Rectal smooth muscle tissue (tissue), 1 donor: ENCODE data around the gene THADA.

Experiments
- H3K27ac ChIP-seq: one replicate; pipeline ENCODE4 v1.7.0; 2013; ENCODE audit warnings: low read depth, low read length, inconsistent platforms
- H3K27me3 ChIP-seq: one replicate; pipeline ENCODE4 v1.7.0; 2013; ENCODE audit warnings: low read length; ENCODE audit not compliant: control insufficient read depth, insufficient read depth
- H3K36me3 ChIP-seq: one replicate; pipeline ENCODE4 v1.7.0; 2013; ENCODE audit warnings: low read length; ENCODE audit not compliant: control insufficient read depth, insufficient read depth
- H3K4me1 ChIP-seq: one replicate; pipeline ENCODE4 v1.7.0; 2013; ENCODE audit warnings: low read length; ENCODE audit not compliant: control insufficient read depth, insufficient read depth
- H3K4me3 ChIP-seq: one replicate; pipeline ENCODE4 v1.7.0; 2013; ENCODE audit warnings: low read length
- H3K9ac ChIP-seq: one replicate; pipeline ENCODE4 v1.7.0; 2013; ENCODE audit warnings: low read length

Gene THADA

GRCh38 chr2:43259512-43259911, 336.3 kb downstream of the THADA start:
- Histone ChIP-seq H3K4me3 (no peak overlapping the region), H3K27me3 (no peaks in the 10 kb centered on the region), H3K27ac (no peak overlapping the region), H3K4me1 (peaks cover 11% of the 10 kb centered on the region), H3K36me3 (no peaks in the 10 kb centered on the region), H3K9ac (no peak overlapping the region)

GRCh38 chr2:43258547-43259156, 337.2 kb downstream of the THADA start:
- no peak overlapping the region for H3K4me3 ChIP-seq
- peaks cover 7% of the 10 kb centered on the region for H3K4me1 ChIP-seq
- no peaks in the 10 kb centered on the region for H3K27me3 ChIP-seq
- no peak overlapping the region for H3K27ac ChIP-seq
- H3K9ac ChIP-seq: no peak overlapping the region
- H3K36me3 ChIP-seq: no peaks in the 10 kb centered on the region

GRCh38 chr2:43255296-43255910, 340.4 kb downstream of the THADA start:
- H3K4me1 ChIP-seq: peaks cover 20% of the 10 kb centered on the region
- no peaks in the 10 kb centered on the region for H3K27me3 ChIP-seq
- no peak overlapping the region for H3K9ac ChIP-seq
- no peaks in the 10 kb centered on the region for H3K36me3 ChIP-seq
- H3K4me3 ChIP-seq: no peak overlapping the region
- H3K27ac ChIP-seq: peak overlapping the region; percentile 33

- peaks cover 26% of the 10 kb centered on the region for H3K4me1 ChIP-seq
- H3K27me3 ChIP-seq: no peaks in the 10 kb centered on the region
- H3K4me3 ChIP-seq: no peak overlapping the region
- H3K9ac ChIP-seq: no peak overlapping the region
- no peaks in the 10 kb centered on the region for H3K36me3 ChIP-seq
- H3K27ac ChIP-seq: no peak overlapping the region
Measured at GRCh38 chr2:43254331-43254730, 341.5 kb downstream of the THADA start.

GRCh38 chr2:43251171-43251731, 344.6 kb downstream of the THADA start:
- Histone ChIP-seq H3K36me3 (no peaks in the 10 kb centered on the region), H3K4me3 (peak overlapping the region; percentile 17), H3K27me3 (no peaks in the 10 kb centered on the region), H3K9ac (peak overlapping the region; percentile 24), H3K4me1 (peaks cover 26% of the 10 kb centered on the region), H3K27ac (peak overlapping the region; percentile 94)

GRCh38 chr2:43250015-43250414, 345.8 kb downstream of the THADA start:
- Histone ChIP-seq H3K4me1 (peaks cover 19% of the 10 kb centered on the region), H3K27ac (peak overlapping the region; percentile 76), H3K4me3 (no peak overlapping the region), H3K9ac (no peak overlapping the region), H3K36me3 (no peaks in the 10 kb centered on the region), H3K27me3 (no peaks in the 10 kb centered on the region)

- Histone ChIP-seq H3K36me3 (no peaks in the 10 kb centered on the region), H3K9ac (no peak overlapping the region), H3K27me3 (no peaks in the 10 kb centered on the region), H3K27ac (no peak overlapping the region), H3K4me3 (no peak overlapping the region), H3K4me1 (peaks cover 19% of the 10 kb centered on the region)
Measured at GRCh38 chr2:43248621-43249020, 347.2 kb downstream of the THADA start.

- H3K9ac ChIP-seq: no peak overlapping the region
- H3K36me3 ChIP-seq: no peaks in the 10 kb centered on the region
- H3K27ac ChIP-seq: no peak overlapping the region
- H3K27me3 ChIP-seq: no peaks in the 10 kb centered on the region
- H3K4me3 ChIP-seq: no peak overlapping the region
- H3K4me1 ChIP-seq: peaks cover 16% of the 10 kb centered on the region
Measured at GRCh38 chr2:43246641-43247040, 349.2 kb downstream of the THADA start.

- Histone ChIP-seq H3K9ac (no peak overlapping the region), H3K36me3 (no peaks in the 10 kb centered on the region), H3K4me3 (no peak overlapping the region), H3K27ac (no peak overlapping the region), H3K4me1 (peaks cover 2% of the 10 kb centered on the region), H3K27me3 (no peaks in the 10 kb centered on the region)
Measured at GRCh38 chr2:43241558-43241957, 354.3 kb downstream of the THADA start.

- H3K4me1 ChIP-seq: peaks cover 2% of the 10 kb centered on the region
- no peak overlapping the region for H3K9ac ChIP-seq
- peak overlapping the region; percentile 49 for H3K27ac ChIP-seq
Measured at GRCh38 chr2:43240766-43241150, 355.1 kb downstream of the THADA start.

GRCh38 chr2:43239981-43240765, 355.7 kb downstream of the THADA start:
- Histone ChIP-seq H3K4me3 (no peak overlapping the region), H3K4me1 (peaks cover 2% of the 10 kb centered on the region), H3K27me3 (no peaks in the 10 kb centered on the region), H3K9ac (no peak overlapping the region), H3K27ac (no peak overlapping the region), H3K36me3 (no peaks in the 10 kb centered on the region)

More at GRCh38 chr2:43240766-43241150, 355.1 kb downstream of the THADA start:
- H3K27me3 ChIP-seq: no peaks in the 10 kb centered on the region
- H3K4me3 ChIP-seq: no peak overlapping the region
- H3K36me3 ChIP-seq: no peaks in the 10 kb centered on the region

GRCh38 chr2:43238813-43239212, 357.0 kb downstream of the THADA start:
- Histone ChIP-seq H3K4me1 (peaks cover 2% of the 10 kb centered on the region), H3K4me3 (no peak overlapping the region), H3K27me3 (no peaks in the 10 kb centered on the region), H3K9ac (no peak overlapping the region), H3K27ac (no peak overlapping the region), H3K36me3 (no peaks in the 10 kb centered on the region)
